RWPE2 (cell line): ENCODE data around the gene GNAI1.

Experiments
- ATAC-seq: fragments of 200-7000 bp; cut with Tn5 transposase; 3 replicates; pipeline ENCODE4 v1.9.1; 2021; ENCODE audit warnings: low read depth
- DNase-seq: peaks from one replicate; pipeline ENCODE4 v3.0.0-alpha.2; 2020; ENCODE audit warnings: low spot score
- H3K27ac ChIP-seq: fragments of 450-650 bp; 2 replicates; pipeline ENCODE4 v1.5.1; 2017; ENCODE audit warnings: mild to moderate bottlenecking; ENCODE audit not compliant: poor library complexity, severe bottlenecking
- H3K27me3 ChIP-seq: fragments of 250-450 bp; sonication (Bioruptor Pico); 2 replicates; pipeline ENCODE4 v1.5.1; 2021; ENCODE audit warnings: mild to moderate bottlenecking, moderate library complexity; ENCODE audit not compliant: insufficient read depth, poor library complexity, severe bottlenecking
- H3K36me3 ChIP-seq: fragments of 250-450 bp; sonication (Bioruptor Pico); 2 replicates; pipeline ENCODE4 v1.5.1; 2020; ENCODE audit warnings: low read depth, mild to moderate bottlenecking, moderate library complexity
- H3K4me1 ChIP-seq: fragments of 250-450 bp; sonication (Bioruptor Pico); 2 replicates; pipeline ENCODE4 v1.5.1; 2021; ENCODE audit warnings: mild to moderate bottlenecking, moderate library complexity; ENCODE audit not compliant: insufficient read depth, poor library complexity, severe bottlenecking
- H3K4me3 ChIP-seq: fragments of 250-450 bp; sonication (Bioruptor Pico); 2 replicates; pipeline ENCODE4 v1.5.1; 2021; ENCODE audit warnings: mild to moderate bottlenecking, moderate library complexity; ENCODE audit not compliant: severe bottlenecking
- H3K9me3 ChIP-seq: fragments of 250-450 bp; sonication (Bioruptor Pico); 2 replicates; pipeline ENCODE4 v1.5.1; 2021; ENCODE audit warnings: mild to moderate bottlenecking, moderate library complexity; ENCODE audit not compliant: severe bottlenecking
- CTCF ChIP-seq: fragments of 450-650 bp; IDR thresholded peaks from one replicate; pipeline ENCODE4 v1.5.1; 2017; ENCODE audit warnings: mild to moderate bottlenecking, moderate library complexity; ENCODE audit not compliant: poor library complexity, severe bottlenecking

Gene GNAI1

DNA sequence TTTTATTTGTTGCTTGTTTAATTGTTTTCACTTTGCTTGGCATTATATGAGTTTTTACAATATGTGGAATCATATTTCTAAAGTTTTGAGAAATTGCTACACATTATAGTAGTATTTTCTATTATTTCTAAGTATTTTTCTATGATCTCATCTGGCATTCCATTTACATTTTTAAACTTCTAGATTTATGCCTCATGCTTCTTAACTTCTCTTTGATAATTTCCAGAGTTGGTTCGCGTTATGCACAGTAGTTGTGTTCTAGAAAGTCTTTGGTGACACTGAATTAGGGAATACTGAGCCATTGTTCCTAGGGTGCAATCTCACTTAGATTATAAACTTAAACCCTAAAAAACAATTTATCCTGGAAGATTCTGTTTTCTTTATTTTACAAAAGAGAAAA, 129.2 kb downstream of the GNAI1 start:
- no peak for TF ChIP-seq CTCF
- no peak overlapping the region for H3K27ac ChIP-seq
- no peak overlapping the region for H3K4me3 ChIP-seq
- DNase-seq = no peak
- no peak for ATAC-seq
- no peaks in the 10 kb centered on the region for H3K36me3 ChIP-seq
- no peaks in the 10 kb centered on the region for H3K27me3 ChIP-seq
- no peaks in the 10 kb centered on the region for H3K4me1 ChIP-seq
- no peaks in the 10 kb centered on the region for H3K9me3 ChIP-seq

GRCh38 chr7:80264769-80265495, 130.3 kb downstream of the GNAI1 start:
- no peak overlapping the region for H3K4me3 ChIP-seq
- H3K4me1 ChIP-seq = no peaks in the 10 kb centered on the region
- H3K27me3 ChIP-seq = no peaks in the 10 kb centered on the region
- DNase-seq = no peak
- no peak overlapping the region for H3K27ac ChIP-seq
- no peaks in the 10 kb centered on the region for H3K9me3 ChIP-seq
- ATAC-seq = no peak
- no peak for TF ChIP-seq CTCF
- H3K36me3 ChIP-seq = no peaks in the 10 kb centered on the region

DNA sequence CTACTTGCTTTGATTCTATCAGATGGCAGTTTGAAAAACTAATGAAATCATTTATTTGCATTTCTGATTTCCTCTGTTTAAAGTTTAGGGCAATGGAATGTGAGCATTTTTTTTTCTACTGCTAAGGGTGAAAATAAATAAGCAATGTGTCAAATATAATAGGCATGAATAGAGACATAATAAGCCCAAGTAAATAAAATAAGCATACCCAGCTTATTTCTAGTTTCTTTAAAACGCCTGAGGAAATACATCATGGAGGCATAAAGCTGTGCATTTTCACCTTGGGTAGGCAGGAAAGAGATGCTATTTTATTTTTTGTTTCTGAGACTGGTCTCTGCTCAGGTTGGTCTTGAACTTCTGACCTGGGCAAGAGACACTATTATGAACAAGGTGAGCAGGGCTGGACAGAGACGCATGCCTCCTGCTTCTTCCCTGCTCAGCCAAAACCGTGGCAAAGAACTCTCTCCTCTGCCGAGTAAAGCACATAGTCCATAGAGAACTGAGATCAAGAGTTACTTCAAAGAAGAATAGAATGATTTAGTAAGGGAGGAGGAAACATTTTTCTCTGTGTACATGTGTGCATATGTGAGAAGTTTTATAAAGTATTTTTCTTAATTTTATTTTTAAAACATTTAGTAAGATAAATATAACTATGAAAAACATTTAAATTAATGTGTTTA, 138.1 kb downstream of the GNAI1 start:
- Histone ChIP-seq H3K4me3 (no peak overlapping the region), H3K27ac (no peak overlapping the region), H3K27me3 (no peaks in the 10 kb centered on the region), H3K9me3 (no peaks in the 10 kb centered on the region), H3K4me1 (peaks cover 17% of the 10 kb centered on the region), H3K36me3 (no peaks in the 10 kb centered on the region)
- DNase-seq (no peak), ATAC-seq (no peak)
- TF ChIP-seq CTCF = no peak

- DNase-seq (no peak), ATAC-seq (no peak)
- Histone ChIP-seq H3K4me1 (peaks cover 23% of the 10 kb centered on the region), H3K36me3 (no peaks in the 10 kb centered on the region), H3K9me3 (no peaks in the 10 kb centered on the region), H3K4me3 (no peak overlapping the region), H3K27ac (no peak overlapping the region), H3K27me3 (no peaks in the 10 kb centered on the region)
- no peak for TF ChIP-seq CTCF
Observed at GRCh38 chr7:80273327-80273726, 138.7 kb downstream of the GNAI1 start.

GRCh38 chr7:80275192-80275605, 140.6 kb downstream of the GNAI1 start:
- Histone ChIP-seq H3K27ac (no peak overlapping the region), H3K4me3 (no peak overlapping the region), H3K4me1 (peaks cover 30% of the 10 kb centered on the region), H3K9me3 (no peaks in the 10 kb centered on the region), H3K27me3 (no peaks in the 10 kb centered on the region), H3K36me3 (no peaks in the 10 kb centered on the region)
- TF ChIP-seq CTCF = no peak
- DNase-seq (no peak), ATAC-seq (no peak)
